Measurements from ENCODE around the gene FOXD1. TPM values are rescaled to one million over a fixed set of nuclear protein-coding genes. Genes with fewer than 3 reads are reported as not detected.
"Not testable (repeated sequence)": the region's sequence is repeated elsewhere in the genome, so short reads cannot be mapped to it uniquely, and the experiment has no call there.

The FOXD1 gene
- total and polyA plus RNA-seq, 2 donors (not counting 3 experiments of a cell fraction or from before 2014, with no cell fraction given), result 0.06 to 0.20 TPM

DNA sequence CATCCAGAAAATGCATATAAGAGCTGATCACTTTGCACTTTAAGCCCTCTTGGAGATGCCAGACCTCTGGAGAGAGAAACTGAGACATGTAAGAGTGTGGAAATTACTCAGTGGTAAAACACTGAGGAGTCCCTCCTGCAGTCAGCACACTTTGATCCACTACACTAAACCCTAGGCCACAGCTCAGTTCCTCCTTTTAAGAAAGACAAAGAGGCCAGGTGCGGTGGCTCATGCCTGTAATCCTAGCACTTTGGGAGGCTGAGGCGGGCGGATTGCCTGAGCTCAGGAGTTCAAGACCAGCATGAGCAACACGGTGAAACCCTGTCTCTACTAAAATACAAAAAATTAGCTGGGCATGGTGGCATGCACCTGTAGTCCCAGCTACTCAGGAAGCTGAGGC, 38.7 kb upstream of the FOXD1 start:
- H3K4me3 ChIP-seq (replicated peaks in 1 of 3; ENCODE audit: insufficient read depth in 1 of 3, low read depth in 1 of 3, low read length in 3 of 3); intact Hi-C loops (cut with micrococcal nuclease); BruUV-seq (replicated peaks); FAIRE-seq; POLR2A ChIA-PET; H4K20me1 ChIP-seq (replicated peaks; ENCODE audit: control insufficient read depth, extremely low read depth, insufficient read depth, low read length); H2AFZ ChIP-seq (ENCODE audit: low read depth, low read length); DNase-seq (ENCODE audit: low read depth, low spot score); H3K36me3 ChIP-seq (ENCODE audit: control insufficient read depth in 2 of 2, extremely low read depth in 1 of 2, insufficient read depth in 2 of 2, low read length in 2 of 2); H3K27ac ChIP-seq (ENCODE audit: insufficient read depth, low read depth, low read length); dilution Hi-C loops (cut with MboI; ENCODE audit: extremely low pct_ligation_motif_present, low sequenced_read_pairs); H3K4me2 ChIP-seq (ENCODE audit: insufficient read depth, low read length); H3K79me2 ChIP-seq (ENCODE audit: control insufficient read depth, insufficient read depth, low read length); H3K9ac ChIP-seq (replicated peaks; ENCODE audit: extremely low read depth, insufficient read depth, low read length); H3K4me1 ChIP-seq (ENCODE audit: control insufficient read depth, extremely low read depth, insufficient read depth, low read length); H3K9me3 ChIP-seq (replicated peaks; ENCODE audit: control insufficient read depth, insufficient read depth, low read length); H3K9me1 ChIP-seq (replicated peaks; ENCODE audit: control insufficient read depth, extremely low read depth, insufficient read depth, low read length): not testable (repeated sequence)
- CTCF ChIA-PET, result interaction anchor here (0.8 to 3.8 kb wide), 5 partner anchors 10 to 33 kb away, joined by 3 to 13 read pairs (median 6); partner anchors contain the start of gene BTF3
- peaks cover 33 to 44% of the 10 kb centered on the region in 2 experiments for H3K27me3 ChIP-seq (ENCODE audit: control insufficient read depth in 2 of 2, insufficient read depth in 2 of 2, low read length in 2 of 2)

DNA sequence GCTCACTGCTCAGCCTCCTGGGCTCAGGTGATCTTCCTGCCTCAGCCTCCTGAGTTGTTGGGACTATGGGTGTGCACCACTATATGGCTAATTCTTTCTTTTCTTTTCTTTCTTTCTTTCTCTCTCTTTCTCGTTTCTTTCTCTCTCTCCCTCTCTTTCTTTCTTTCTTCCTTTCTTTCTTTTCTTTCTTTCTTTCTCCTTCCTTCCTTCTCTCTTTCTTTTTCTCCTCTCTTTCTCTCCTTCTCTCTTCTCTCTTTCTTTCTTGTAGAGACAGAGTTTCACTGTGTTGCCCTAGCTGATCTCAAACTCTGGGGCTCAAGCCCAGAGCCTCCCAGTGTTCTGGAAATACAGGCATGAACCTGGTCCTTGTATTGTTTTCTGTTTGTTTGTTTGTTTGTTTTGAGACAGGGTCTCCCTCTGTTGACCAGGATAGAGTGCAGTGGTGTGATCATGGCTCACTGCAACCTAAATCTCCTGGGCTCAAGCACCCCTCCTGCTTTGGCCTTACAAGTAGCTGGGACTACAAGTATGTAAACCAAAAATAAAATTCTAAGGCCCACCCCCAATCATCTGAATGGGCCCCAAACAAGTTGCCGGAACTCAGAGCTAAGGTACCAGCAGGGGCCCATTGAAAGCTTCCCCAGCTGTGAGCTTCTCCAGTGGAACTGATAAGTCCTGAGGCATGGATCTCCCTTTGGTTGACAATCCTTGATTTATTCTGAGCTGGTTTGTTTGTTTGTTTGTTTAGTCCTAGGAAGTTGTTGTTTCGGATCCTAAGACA, 37.7 kb upstream of the FOXD1 start:
- POLR2A ChIA-PET, result no interaction called here
- Histone ChIP-seq H3K27me3 (ENCODE audit: control insufficient read depth in 2 of 2, insufficient read depth in 2 of 2, low read length in 2 of 2) (peaks cover 36 to 50% of the 10 kb centered on the region in 2 experiments), H3K4me1 (ENCODE audit: control insufficient read depth, extremely low read depth, insufficient read depth, low read length) (no peaks in the 10 kb centered on the region), H3K27ac (ENCODE audit: insufficient read depth, low read depth, low read length) (no peak overlapping the region), H3K4me2 (ENCODE audit: insufficient read depth, low read length) (no peak overlapping the region), H3K79me2 (ENCODE audit: control insufficient read depth, insufficient read depth, low read length) (no peaks in the 10 kb centered on the region), H3K9ac (replicated peaks; ENCODE audit: extremely low read depth, insufficient read depth, low read length) (no peak overlapping the region), H2AFZ (ENCODE audit: low read depth, low read length) (no peak overlapping the region), H4K20me1 (replicated peaks; ENCODE audit: control insufficient read depth, extremely low read depth, insufficient read depth, low read length) (no peaks in the 10 kb centered on the region), H3K4me3 (replicated peaks in 1 of 3; ENCODE audit: insufficient read depth in 1 of 3, low read depth in 1 of 3, low read length in 3 of 3) (no peak overlapping the region), H3K9me3 (replicated peaks; ENCODE audit: control insufficient read depth, insufficient read depth, low read length) (no peaks in the 10 kb centered on the region), H3K9me1 (replicated peaks; ENCODE audit: control insufficient read depth, extremely low read depth, insufficient read depth, low read length) (no peaks in the 10 kb centered on the region), H3K36me3 (ENCODE audit: control insufficient read depth in 2 of 2, extremely low read depth in 1 of 2, insufficient read depth in 2 of 2, low read length in 2 of 2) (no peaks in the 10 kb centered on the region)
- CTCF ChIA-PET, result interaction anchor here (1.7 to 3.8 kb wide), 3 partner anchors 11 to 33 kb away, joined by 6 to 13 read pairs (median 13); partner anchors contain the start of gene BTF3
- dilution Hi-C loops (cut with MboI; ENCODE audit: extremely low pct_ligation_motif_present, low sequenced_read_pairs) (no loop called here), intact Hi-C loops (cut with micrococcal nuclease) (no loop called here)
- no peak for TF ChIP-seq JUN (IDR thresholded peaks at IDR 0.05; ENCODE audit: borderline replicate concordance, insufficient read depth, insufficient read length, low read depth)
- TF ChIP-seq, protein P1, sequence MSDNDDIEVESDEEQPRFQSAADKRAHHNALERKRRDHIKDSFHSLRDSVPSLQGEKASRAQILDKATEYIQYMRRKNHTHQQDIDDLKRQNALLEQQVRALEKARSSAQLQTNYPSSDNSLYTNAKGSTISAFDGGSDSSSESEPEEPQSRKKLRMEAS (IDR thresholded peaks at IDR 0.05; ENCODE audit: insufficient read depth, insufficient read length), result no peak
- no peak for TF ChIP-seq FOS (IDR thresholded peaks at IDR 0.05; ENCODE audit: borderline replicate concordance, insufficient read depth, low read length)
- no peak for TF ChIP-seq POLR2AphosphoS5 (IDR thresholded peaks at IDR 0.05; ENCODE audit: insufficient read depth, low read depth, low read length)
- no peak for TF ChIP-seq MYC (IDR thresholded peaks at IDR 0.05; ENCODE audit: low read depth, low read length)
- TF ChIP-seq EZH2 (IDR thresholded peaks at IDR 0.05; ENCODE audit: borderline replicate concordance, low read depth, low read length, severe bottlenecking), result no peak
- no peak for TF ChIP-seq GATA2 (IDR thresholded peaks at IDR 0.05; ENCODE audit: insufficient read depth, insufficient read length, low read depth, low read length)
- TF ChIP-seq, protein P2, sequence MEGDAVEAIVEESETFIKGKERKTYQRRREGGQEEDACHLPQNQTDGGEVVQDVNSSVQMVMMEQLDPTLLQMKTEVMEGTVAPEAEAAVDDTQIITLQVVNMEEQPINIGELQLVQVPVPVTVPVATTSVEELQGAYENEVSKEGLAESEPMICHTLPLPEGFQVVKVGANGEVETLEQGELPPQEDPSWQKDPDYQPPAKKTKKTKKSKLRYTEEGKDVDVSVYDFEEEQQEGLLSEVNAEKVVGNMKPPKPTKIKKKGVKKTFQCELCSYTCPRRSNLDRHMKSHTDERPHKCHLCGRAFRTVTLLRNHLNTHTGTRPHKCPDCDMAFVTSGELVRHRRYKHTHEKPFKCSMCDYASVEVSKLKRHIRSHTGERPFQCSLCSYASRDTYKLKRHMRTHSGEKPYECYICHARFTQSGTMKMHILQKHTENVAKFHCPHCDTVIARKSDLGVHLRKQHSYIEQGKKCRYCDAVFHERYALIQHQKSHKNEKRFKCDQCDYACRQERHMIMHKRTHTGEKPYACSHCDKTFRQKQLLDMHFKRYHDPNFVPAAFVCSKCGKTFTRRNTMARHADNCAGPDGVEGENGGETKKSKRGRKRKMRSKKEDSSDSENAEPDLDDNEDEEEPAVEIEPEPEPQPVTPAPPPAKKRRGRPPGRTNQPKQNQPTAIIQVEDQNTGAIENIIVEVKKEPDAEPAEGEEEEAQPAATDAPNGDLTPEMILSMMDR (IDR thresholded peaks at IDR 0.05; ENCODE audit: extremely low read depth in 1 of 2, insufficient read depth in 1 of 2, low read depth in 1 of 2, low read length in 2 of 2), result no peak
- no peak for TF ChIP-seq POLR2A (IDR thresholded peaks at IDR 0.05; ENCODE audit: low read depth, low read length)
- FAIRE-seq (no peak), DNase-seq (ENCODE audit: low read depth, low spot score) (no peak)
- no TSS peak for BruUV-seq (replicated peaks)
